Cardiac muscle cell (in vitro differentiated cells and primary cell): ENCODE data around the gene RPL36. TPM values are rescaled to one million over a fixed set of nuclear protein-coding genes. Genes with fewer than 3 reads are reported as not detected.

Experiments
- DNase-seq, 2 donors: peaks; one replicate each; pipeline versions ENCODE4 v3.0.0 to v3.0.0-alpha.2; 2010 to 2017; ENCODE audit warnings: low read depth in 1 of 2, low spot score in 1 of 2
- H3K27ac ChIP-seq: fragments of 200-600 bp; sonication (generic); 2 replicates; pipeline ENCODE4 v1.5.1; 2016
- H3K27me3 ChIP-seq: fragments of 200-600 bp; sonication (generic); 2 replicates; pipeline ENCODE4 v1.6.0; 2016; ENCODE audit warnings: control low read depth
- H3K36me3 ChIP-seq: fragments of 200-600 bp; sonication (generic); 2 replicates; pipeline ENCODE4 v1.5.1; 2016; ENCODE audit warnings: control low read depth
- H3K4me1 ChIP-seq: fragments of 200-600 bp; sonication (generic); 2 replicates; pipeline ENCODE4 v1.8.1; 2017; ENCODE audit warnings: low read depth, mild to moderate bottlenecking, mixed run types
- H3K4me3 ChIP-seq: fragments of 200-600 bp; sonication (generic); 2 replicates; pipeline ENCODE4 v1.5.1; 2016; ENCODE audit warnings: mild to moderate bottlenecking
- H3K9me3 ChIP-seq: fragments of 200-600 bp; sonication (generic); 2 replicates; pipeline ENCODE4 v1.5.1; 2017; ENCODE audit warnings: low read depth, mild to moderate bottlenecking, control low read depth
- CTCF ChIP-seq: IDR thresholded peaks from 2 replicates; pipeline ENCODE4 v1.5.1; 2012; ENCODE audit warnings: low read depth, mild to moderate bottlenecking, low read length
- polyA plus RNA-seq: library from polyadenylated mRNA; unstranded; fragments of >200 nt; fragmentation: Nextera tagmentation; extraction: Ambion mirVana; gene quantifications from 2 replicates; pipeline ENCODE4 v1.2.1, GENCODE V29; 2016
- total RNA-seq: library from RNA; depleted of rRNA; stranded (reverse); fragments of >200 nt; gene quantifications from 2 replicates; pipeline ENCODE4 v1.2.3, GENCODE V29; 2016

The RPL36 gene
- total and polyA plus RNA-seq, 2 experiments from 2014 or later = 829 to 982 TPM

DNA sequence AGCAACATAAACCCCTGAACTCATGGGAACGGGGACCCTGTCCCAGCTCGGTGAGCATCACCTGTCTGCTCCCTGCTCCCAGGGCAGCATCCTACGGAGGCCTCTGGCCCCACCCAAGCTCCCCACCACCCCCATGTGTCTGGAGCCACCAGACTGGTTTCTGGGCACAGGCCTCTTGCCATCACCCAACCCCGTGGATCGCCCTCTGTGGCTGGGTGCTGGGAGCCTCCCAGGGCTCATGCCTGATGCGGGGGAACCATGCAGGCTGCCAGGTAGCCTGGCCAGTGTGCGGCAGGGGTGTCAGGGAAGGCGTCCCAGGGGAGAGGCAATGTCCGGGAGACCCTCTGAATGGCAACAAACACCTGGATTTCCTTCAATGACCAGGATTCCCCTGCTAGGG is 12.5 kb upstream of the RPL36 start:
- Histone ChIP-seq H3K36me3 (no peaks in the 10 kb centered on the region), H3K4me3 (no peak overlapping the region), H3K4me1 (peaks cover 24% of the 10 kb centered on the region), H3K9me3 (no peaks in the 10 kb centered on the region), H3K27ac (peak overlapping the region; percentile 1), H3K27me3 (no peaks in the 10 kb centered on the region)
- DNase-seq = no peak
- no peak for TF ChIP-seq CTCF

DNA sequence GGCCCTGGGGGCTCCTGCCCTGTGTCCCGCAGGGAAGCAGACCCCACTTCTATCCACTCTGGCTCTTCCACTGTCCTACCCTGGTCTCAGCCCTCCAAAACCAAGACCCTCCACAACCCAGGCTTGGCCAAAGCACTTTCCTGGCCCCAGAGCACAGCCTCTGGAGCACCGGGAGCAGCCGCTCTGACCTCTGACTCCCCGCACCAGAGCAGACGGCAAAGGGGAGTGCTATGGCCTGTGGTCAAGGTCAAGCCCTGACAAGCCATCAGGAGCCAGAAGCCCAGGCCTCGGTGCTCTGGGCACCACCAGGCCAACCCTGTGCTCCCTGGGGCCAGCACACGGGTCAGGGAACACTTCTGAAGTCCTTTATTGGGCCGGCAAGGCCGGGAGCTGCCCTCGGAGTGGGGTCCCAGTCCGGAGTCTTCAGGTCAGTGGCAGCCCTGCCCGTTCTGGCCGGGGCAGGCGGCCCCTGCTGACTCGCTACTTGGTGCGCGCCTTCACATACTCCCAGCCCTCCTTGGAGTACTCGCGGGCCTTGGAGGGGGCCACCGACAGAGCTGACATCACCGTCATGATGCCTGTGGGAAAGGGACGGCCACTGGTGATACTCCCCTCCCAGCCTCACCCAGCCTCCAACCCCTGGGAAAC is 11.9 kb upstream of the RPL36 start:
- no peak overlapping the region for H3K4me3 ChIP-seq
- H3K36me3 ChIP-seq = no peaks in the 10 kb centered on the region
- H3K9me3 ChIP-seq = no peaks in the 10 kb centered on the region
- H3K4me1 ChIP-seq = peaks cover 24% of the 10 kb centered on the region
- no peak for TF ChIP-seq CTCF
- H3K27ac ChIP-seq = peak overlapping the region; percentile 1
- H3K27me3 ChIP-seq = no peaks in the 10 kb centered on the region
- no peak for DNase-seq

- Histone ChIP-seq H3K27ac (peak overlapping the region; percentile 44), H3K36me3 (no peaks in the 10 kb centered on the region), H3K4me1 (peaks cover 23% of the 10 kb centered on the region), H3K27me3 (no peaks in the 10 kb centered on the region), H3K9me3 (no peaks in the 10 kb centered on the region), H3K4me3 (peak overlapping the region; percentile 53)
- no peak for DNase-seq
- no peak for TF ChIP-seq CTCF
Observed at GRCh38 chr19:5679289-5680083, 10.6 kb upstream of the RPL36 start.

- Histone ChIP-seq H3K4me3 (peak overlapping the region; percentile 53), H3K9me3 (no peaks in the 10 kb centered on the region), H3K27me3 (no peaks in the 10 kb centered on the region), H3K36me3 (no peaks in the 10 kb centered on the region), H3K4me1 (peaks cover 17% of the 10 kb centered on the region), H3K27ac (peak overlapping the region; percentile 44)
- DNase-seq = peak in 1 of 2 donors; percentile 34
- TF ChIP-seq CTCF = no peak
Observed at GRCh38 chr19:5680084-5680436, 10.0 kb upstream of the RPL36 start.

DNA sequence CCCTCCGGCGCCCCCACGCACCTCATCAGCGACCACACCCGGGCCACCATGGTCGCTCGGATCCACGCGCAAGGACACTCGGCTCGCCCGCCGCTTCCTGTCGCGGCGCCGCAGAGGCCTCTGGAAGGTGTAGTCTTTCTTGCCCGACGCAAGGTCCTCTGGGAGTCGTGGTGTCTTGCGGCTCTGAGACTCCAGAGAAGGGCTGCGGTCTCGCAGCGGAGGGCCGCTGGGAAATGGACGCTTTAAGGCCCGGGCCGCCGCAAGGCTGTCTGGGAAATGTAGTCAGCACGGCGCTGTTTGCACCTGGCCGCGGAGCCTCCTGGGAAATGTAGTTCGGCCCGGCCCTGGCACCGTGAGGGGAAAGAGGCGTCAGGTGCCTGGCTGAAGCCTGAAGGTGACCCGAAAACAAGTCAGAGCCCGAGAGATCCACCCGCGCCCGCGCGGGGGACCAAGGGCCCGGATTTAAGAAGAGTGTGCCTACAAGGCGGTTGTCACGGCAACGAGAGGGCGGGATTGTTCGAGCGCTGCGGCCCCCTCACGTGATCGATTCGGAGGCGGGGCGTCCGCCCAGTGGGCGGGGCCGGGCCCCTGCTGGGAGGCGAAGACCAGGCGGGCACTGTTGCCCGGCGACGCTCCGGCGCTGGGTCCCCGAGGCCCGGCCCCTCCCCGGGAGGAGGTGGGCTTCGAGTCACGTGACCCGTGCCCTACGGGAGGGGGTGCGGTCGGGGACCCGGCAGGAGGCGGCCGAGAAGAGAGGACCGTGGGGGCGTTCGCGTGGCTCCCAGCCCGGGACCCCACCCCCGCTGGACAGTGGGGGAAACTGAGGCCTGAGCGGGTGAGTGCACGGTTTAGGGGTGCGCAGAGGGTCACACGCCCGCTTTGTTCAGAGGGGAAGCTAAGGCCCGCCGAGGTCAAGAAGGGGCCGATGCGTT is 9.4 kb upstream of the RPL36 start, which contains the start of the genes HSD11B1L and MICOS13:
TSS of gene HSD11B1L (plus strand) at position 591 of the 932 bp plus-strand sequence. CDS start 3,806 bp downstream, outside the sequence.
TSS of gene MICOS13 (minus strand) at position 80 of the 932 bp plus-strand sequence. CDS start at position 50, 30 bp downstream.
- H3K4me1 ChIP-seq = peaks cover 11% of the 10 kb centered on the region
- H3K27ac ChIP-seq = peak within 1 kb of the TSS; percentile 86
- peak within 1 kb of the TSS; percentile 53 for H3K4me3 ChIP-seq
- H3K9me3 ChIP-seq = no peaks in the 10 kb centered on the region
- H3K27me3 ChIP-seq = no peaks in the 10 kb centered on the region
- no peak for TF ChIP-seq CTCF
- DNase-seq = peak; percentile 99
- H3K36me3 ChIP-seq = no peaks in the 10 kb centered on the region
